Parathyroid adenoma (tissue), 2 donors: Measurements from ENCODE around the gene JMJD8.

Experiments used
- H2AFZ ChIP-seq: fragments of 300-600 bp; sonication (generic); one replicate; pipeline ENCODE4 v1.7.0; 2017; ENCODE audit warnings: antibody characterized with exemption, mild to moderate bottlenecking
- H3K27ac ChIP-seq: fragments of 300-600 bp; sonication (generic); one replicate; pipeline ENCODE4 v1.7.0; 2017
- H3K27me3 ChIP-seq: fragments of 300-600 bp; sonication (generic); one replicate; pipeline ENCODE4 v1.7.0; 2017; ENCODE audit warnings: low read length; ENCODE audit not compliant: control insufficient read depth, insufficient read depth
- H3K36me3 ChIP-seq: fragments of 300-600 bp; sonication (generic); one replicate; pipeline ENCODE4 v1.7.0; 2017; ENCODE audit warnings: low read length; ENCODE audit not compliant: control insufficient read depth, insufficient read depth
- H3K4me1 ChIP-seq: fragments of 300-600 bp; sonication (generic); one replicate; pipeline ENCODE4 v1.7.0; 2017; ENCODE audit warnings: control low read depth
- H3K4me2 ChIP-seq: fragments of 300-600 bp; sonication (generic); one replicate; pipeline ENCODE4 v1.7.0; 2017; ENCODE audit warnings: low read length
- H3K4me3 ChIP-seq: fragments of 300-600 bp; sonication (generic); one replicate; pipeline ENCODE4 v1.7.0; 2017; ENCODE audit warnings: low read depth, low read length
- H3K79me2 ChIP-seq: fragments of 300-600 bp; sonication (generic); one replicate; pipeline ENCODE4 v1.7.0; 2017; ENCODE audit warnings: control low read depth
- H3K9ac ChIP-seq: fragments of 300-600 bp; sonication (generic); one replicate; pipeline ENCODE4 v1.7.0; 2017; ENCODE audit warnings: mild to moderate bottlenecking
- H3K9me3 ChIP-seq: fragments of 300-600 bp; sonication (generic); one replicate; pipeline ENCODE4 v1.7.0; 2017; ENCODE audit warnings: low read length; ENCODE audit not compliant: control insufficient read depth
- TF ChIP-seq, protein P1 (sequence below): fragments of 300-600 bp; sonication (generic); IDR thresholded peaks from one replicate; pipeline ENCODE4 v1.7.0; 2017; ENCODE audit warnings: antibody characterized with exemption, mild to moderate bottlenecking
- donor health status: primary hyperparathyroidism.

JMJD8 gene

DNA sequence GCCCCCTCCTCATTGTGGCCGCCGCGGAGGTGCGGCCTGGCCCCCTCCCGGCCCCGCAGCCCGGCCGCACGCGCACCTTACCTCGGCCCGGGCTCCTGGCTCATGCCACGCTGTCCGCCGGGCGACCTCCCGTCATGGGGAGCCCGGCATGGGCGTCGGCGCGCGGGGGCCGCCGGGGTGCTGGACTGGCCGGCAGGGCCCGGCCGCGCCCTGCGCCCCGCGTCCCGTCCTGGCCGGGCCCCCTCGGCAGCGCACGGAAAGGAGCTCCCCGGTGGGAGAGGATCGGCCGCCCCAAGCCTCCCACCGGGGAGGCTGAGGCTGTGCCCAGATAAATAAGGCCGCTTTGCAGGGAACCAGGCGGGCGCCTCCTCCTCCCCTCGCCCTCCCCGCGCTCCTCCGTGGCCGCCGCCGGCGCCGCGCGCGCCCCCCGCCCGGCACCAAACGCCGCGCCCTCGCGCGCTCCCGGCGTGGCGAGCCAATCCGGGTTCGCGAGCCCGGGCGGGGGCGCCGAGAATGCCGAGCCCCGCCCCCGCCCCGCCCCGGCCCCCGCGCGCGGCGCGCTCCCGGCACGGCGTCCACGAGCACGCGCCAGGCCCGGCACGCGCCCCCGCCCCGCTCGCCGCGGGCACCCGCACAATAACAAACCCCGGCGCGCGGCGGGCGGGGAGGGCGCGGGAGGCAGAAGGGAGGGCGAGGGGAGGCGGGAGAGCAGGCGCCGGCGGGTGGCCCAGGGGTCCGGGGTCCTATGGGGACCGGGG, 21.5 kb upstream of the JMJD8 start, which contains the start of gene FBXL16:
Gene FBXL16, minus strand, starts transcription at position 371 of the 758 bp plus-strand sequence. CDS start 8,396 bp downstream, outside the sequence.
- Histone ChIP-seq H3K27ac (peak within 1 kb of the TSS; percentile 47), H3K4me3 (no peak within 1 kb of the TSS), H3K36me3 (no peaks in the 10 kb centered on the region), H3K4me2 (no peak within 1 kb of the TSS), H3K9ac (no peak within 1 kb of the TSS), H3K4me1 (peaks cover 5% of the 10 kb centered on the region), H3K9me3 (no peaks in the 10 kb centered on the region), H3K79me2 (peaks cover 28% of the 10 kb centered on the region), H3K27me3 (peaks cover 13% of the 10 kb centered on the region), H2AFZ (peak within 1 kb of the TSS; percentile 60)
- TF ChIP-seq, protein P1, sequence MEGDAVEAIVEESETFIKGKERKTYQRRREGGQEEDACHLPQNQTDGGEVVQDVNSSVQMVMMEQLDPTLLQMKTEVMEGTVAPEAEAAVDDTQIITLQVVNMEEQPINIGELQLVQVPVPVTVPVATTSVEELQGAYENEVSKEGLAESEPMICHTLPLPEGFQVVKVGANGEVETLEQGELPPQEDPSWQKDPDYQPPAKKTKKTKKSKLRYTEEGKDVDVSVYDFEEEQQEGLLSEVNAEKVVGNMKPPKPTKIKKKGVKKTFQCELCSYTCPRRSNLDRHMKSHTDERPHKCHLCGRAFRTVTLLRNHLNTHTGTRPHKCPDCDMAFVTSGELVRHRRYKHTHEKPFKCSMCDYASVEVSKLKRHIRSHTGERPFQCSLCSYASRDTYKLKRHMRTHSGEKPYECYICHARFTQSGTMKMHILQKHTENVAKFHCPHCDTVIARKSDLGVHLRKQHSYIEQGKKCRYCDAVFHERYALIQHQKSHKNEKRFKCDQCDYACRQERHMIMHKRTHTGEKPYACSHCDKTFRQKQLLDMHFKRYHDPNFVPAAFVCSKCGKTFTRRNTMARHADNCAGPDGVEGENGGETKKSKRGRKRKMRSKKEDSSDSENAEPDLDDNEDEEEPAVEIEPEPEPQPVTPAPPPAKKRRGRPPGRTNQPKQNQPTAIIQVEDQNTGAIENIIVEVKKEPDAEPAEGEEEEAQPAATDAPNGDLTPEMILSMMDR = no peak

DNA sequence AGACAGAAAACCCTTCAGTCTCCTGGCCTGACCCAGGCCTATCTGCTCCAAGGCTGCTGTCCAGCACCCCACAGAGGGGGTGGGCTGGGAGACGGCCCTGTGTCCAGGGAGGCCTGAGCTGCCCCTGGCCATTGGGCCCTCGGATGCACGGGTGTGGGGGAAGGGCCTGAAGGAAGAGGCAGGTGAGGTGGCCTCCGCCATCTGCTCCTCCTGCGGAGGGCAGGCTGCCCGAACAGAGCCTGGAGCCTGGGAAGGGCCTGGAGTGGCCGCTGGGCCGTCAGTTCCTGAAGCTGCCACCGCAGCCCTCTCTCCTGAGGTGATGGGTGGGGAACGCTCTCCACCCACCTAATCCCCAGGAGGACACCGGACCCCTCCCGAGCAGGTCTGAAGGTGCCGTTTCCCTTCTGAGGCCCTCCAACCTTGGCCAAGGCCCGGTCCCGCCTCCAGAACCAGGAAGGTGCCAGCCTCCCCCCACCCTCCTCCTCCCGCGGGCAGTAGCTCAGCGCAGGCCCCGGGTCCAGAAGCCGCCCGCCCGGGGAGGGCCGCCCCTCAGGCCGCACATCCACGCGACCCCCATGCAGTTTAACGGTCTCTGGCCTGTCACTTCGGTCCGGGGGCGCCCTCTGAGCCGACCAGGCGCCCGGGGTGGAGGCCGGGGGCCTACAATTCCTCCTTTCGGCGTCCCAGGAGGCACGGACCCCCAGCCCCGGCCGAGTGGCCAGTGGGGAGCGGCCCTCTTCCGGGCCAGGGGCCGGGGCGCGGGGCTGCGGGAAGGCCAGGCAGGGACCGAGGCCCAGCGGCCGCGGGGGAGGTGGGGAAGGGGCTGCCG, 20.6 kb upstream of the JMJD8 start:
- peaks cover 1% of the 10 kb centered on the region for H3K4me1 ChIP-seq
- peaks cover 28% of the 10 kb centered on the region for H3K79me2 ChIP-seq
- no peak overlapping the region for H3K4me3 ChIP-seq
- peak overlapping the region; percentile 47 for H3K27ac ChIP-seq
- TF ChIP-seq, protein P1 = no peak
- peak overlapping the region; percentile 17 for H2AFZ ChIP-seq
- peaks cover 13% of the 10 kb centered on the region for H3K27me3 ChIP-seq
- H3K9ac ChIP-seq = no peak overlapping the region
- H3K4me2 ChIP-seq = no peak overlapping the region
- no peaks in the 10 kb centered on the region for H3K36me3 ChIP-seq
- no peaks in the 10 kb centered on the region for H3K9me3 ChIP-seq

DNA sequence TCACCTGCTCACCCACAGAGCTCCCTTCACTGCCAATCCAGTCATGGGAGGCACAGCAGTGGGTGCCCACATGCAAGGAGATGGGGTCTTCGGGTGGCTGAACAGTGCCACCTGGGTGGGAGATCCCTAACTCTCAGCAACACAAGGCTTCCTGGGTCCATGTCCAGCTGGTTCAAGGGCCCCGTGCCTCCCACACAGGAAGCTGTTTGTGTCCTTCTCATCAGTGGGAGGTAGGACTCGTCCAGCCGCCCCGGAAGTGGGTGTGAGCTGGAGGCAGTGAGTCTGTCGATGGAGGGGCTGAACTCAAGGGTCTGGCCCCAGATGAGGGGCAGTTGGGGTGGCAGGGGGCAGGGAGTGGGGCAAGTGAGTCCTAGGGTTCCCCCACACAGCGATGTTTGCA, 19.9 kb upstream of the JMJD8 start:
- Histone ChIP-seq H2AFZ (no peak overlapping the region), H3K27ac (peak overlapping the region; percentile 47), H3K79me2 (peaks cover 28% of the 10 kb centered on the region), H3K4me2 (no peak overlapping the region), H3K4me1 (no peaks in the 10 kb centered on the region), H3K9me3 (no peaks in the 10 kb centered on the region), H3K27me3 (peaks cover 13% of the 10 kb centered on the region), H3K36me3 (no peaks in the 10 kb centered on the region), H3K9ac (no peak overlapping the region), H3K4me3 (no peak overlapping the region)
- TF ChIP-seq, protein P1 = no peak

DNA sequence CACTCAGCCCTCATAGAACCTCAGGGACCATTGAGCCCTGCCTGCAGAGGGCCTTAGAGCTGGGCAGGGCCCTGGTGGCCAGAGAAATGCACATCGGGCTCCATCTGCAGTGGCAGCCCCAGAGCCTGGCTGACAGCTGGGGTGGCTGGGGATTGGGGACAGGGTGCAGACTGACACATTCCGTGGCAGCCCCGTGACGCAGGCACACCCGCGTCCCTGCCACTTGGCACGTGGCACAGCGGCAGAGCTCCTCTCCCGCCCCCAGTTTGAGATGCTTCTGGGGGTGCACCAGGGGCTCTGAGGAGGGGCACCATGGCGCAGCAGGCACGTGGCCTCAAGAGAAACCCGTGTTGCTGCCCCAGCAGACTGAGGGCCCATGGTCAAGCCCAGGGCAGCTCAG, 19.3 kb upstream of the JMJD8 start:
- H3K4me2 ChIP-seq = no peak overlapping the region
- H3K36me3 ChIP-seq = no peaks in the 10 kb centered on the region
- H2AFZ ChIP-seq = no peak overlapping the region
- H3K27me3 ChIP-seq = peaks cover 13% of the 10 kb centered on the region
- no peak overlapping the region for H3K4me3 ChIP-seq
- peaks cover 28% of the 10 kb centered on the region for H3K79me2 ChIP-seq
- H3K9me3 ChIP-seq = no peaks in the 10 kb centered on the region
- H3K27ac ChIP-seq = no peak overlapping the region
- TF ChIP-seq, protein P1 = no peak
- no peaks in the 10 kb centered on the region for H3K4me1 ChIP-seq
- no peak overlapping the region for H3K9ac ChIP-seq
